ENCODE measurements around the gene CAMK2B.

CAMK2B gene

DNA sequence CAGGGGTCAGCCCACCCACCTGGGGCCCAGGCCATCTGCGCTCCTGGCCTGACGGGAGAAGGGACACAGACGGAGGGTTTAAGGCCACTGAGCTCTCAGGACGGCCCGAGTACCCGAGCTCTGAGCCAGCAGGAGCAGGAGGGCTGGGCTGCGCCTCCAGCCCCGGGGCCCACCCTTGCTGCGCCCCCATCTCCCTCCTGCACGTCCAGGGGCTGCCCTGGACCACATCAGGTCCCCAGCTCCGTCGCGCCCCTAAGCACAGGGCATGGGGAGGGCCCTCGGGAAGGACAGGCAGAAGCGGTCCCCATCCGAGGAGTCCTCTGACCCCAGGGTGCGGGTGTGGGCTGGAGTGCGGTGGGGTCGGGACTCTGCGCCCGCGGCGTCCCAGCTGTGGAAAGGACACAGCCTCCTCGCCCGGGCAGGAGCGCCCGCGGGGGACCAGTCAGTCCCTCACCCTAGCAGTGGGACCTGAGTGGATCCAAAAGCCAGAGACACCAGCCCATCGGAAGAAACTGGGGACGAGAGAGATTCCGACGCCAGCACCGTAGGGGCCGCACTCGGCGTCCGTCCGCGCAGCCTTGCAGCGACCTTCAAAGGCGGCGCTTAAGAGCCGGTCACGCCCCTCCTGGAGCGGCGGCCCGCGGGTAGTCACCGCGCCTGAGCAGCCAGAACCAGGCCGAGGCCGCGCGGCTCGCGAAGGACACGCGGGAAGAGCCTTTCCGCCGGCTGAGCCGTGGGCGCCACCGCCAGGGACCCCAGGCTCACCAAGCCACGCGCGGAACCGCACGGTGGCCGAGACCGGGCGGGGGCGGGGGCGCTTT lies 15.9 kb downstream of the CAMK2B start:
- peak; percentile 83 for DNase-seq

- peak; percentile 34 for DNase-seq
Observed at GRCh38 chr7:44308596-44309270, 16.7 kb downstream of the CAMK2B start.

DNA sequence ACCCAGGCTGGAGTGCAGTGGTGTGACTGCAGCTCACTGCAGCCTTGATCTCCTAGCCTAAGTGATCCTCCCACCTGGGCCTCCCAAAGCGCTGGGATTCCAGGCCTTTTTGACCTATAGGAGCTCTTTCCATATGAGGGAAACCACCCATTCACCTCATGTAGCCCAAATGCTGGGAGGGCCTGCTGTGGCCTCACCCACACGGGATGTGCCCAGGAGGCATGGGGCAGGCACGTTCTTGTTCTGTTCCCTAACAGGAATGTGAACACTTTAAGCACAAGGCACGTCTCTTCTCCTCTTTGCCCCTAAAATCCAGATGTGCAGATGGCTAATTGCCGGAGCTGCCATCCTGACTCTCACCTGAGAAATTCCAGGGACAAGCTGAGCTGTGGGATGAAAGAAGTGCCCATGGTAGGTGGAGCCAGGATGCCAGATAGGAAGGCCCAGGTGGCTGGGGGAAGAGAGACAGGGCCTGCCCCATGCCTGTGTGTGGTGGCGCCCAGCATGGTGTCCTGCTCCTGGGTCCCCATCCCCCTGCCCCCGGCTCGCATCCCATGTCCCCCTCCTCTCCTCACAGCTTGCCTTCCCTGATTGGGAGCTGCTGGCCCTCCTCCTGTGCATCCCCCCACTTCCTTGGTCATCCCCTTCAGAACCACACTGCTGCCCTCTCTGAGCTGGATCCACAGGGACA lies 17.3 kb downstream of the CAMK2B start:
- no peak for DNase-seq

DNA sequence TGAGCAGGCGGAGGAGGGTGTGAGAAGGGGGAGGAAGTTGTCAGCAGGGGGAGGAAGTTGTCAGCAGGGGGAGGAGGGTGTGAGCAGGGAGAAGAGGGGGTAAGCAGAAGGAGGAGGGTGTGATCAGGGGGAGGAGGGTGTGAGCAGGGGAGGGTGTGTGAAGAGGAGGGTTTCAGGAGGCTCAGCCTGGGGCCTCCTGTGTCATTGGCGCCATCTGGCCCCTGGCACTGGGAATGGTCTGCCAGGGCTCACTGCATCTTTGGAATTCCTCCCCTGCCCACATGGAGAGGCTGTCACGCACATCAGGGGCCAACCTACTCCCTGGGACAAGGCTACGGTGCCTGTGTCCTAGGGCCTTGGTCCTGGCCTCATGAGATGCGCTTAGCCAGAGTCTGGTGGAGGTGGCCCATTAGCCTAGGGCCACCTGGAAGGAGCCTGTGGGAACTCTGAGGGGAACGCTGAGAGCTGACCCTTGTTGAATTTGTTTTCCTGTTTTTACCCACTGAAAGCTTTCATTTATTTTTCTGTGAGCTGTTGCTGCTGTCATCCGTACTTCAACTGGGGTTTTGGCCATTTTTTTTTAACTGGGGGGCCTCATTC lies 18.0 kb downstream of the CAMK2B start:
- peak; percentile 39 for DNase-seq

- DNase-seq, result no peak
Observed at GRCh38 chr7:44306606-44307005, 18.8 kb downstream of the CAMK2B start.

- DNase-seq, result no peak
Observed at GRCh38 chr7:44305564-44306507, 19.6 kb downstream of the CAMK2B start.

DNA sequence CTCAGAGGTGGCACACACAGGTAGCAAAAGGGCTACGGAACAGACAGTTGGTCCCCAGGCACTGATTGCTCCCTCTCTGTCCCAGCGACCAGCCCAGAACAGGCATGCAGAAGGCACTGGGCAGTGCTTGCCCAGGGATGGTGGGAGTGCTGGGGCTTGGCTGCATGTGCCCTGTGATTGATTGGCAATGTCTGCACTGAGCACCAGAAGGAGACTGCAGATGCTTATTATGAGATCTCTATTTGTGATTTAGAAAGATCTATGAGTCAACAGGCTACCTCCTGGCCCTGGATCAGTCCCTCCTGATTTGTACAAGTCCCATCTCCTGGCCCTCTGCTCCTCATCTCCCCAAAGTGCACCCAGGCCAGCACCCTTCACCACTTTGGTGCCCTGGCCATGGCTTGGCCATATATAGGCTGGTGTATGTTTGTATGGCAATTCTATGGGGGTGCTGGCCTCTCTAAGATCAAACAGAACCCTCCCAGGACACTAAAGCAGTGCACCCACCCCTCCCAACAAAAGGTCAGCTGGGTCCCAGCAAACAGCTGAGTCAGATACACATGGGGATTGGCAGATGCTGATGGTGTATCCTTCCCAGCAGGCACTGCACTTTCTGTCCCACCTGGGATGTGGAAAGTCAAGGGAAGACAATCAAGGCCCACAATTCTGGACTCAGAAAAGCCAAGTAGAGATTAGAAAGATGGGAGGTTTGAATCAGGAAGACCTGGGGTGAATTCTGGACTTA lies 30.9 kb downstream of the CAMK2B start:
- no peak for DNase-seq

- no peak for DNase-seq
Observed at GRCh38 chr7:44293561-44294324, 31.7 kb downstream of the CAMK2B start.

GRCh38 chr7:44292876-44293560 lies 32.4 kb downstream of the CAMK2B start:
- no peak for DNase-seq

DNA sequence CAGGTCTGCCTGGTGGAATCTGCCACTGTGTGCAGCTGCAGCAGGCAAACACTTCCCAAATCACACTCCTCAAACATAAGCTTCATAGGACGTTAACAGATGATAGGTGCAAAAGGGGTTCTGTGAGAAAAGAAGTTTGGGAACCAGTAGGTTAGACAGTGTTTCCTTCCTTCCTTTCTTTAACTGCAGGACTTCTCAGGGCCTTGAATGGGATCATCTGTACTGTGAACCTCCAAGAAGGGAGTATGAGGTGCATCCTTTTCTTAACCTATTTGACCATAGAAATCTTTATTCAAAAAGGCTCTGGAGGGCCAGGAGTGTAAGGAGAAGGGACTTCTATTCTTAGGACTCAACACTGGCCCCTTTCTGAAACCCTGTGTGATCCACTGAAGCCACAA lies 33.0 kb downstream of the CAMK2B start:
- DNase-seq, result no peak

- DNase-seq, result no peak
Observed at GRCh38 chr7:44291733-44292419, 33.5 kb downstream of the CAMK2B start.

GRCh38 chr7:44291066-44291732 lies 34.2 kb downstream of the CAMK2B start:
- no peak for DNase-seq

DNA sequence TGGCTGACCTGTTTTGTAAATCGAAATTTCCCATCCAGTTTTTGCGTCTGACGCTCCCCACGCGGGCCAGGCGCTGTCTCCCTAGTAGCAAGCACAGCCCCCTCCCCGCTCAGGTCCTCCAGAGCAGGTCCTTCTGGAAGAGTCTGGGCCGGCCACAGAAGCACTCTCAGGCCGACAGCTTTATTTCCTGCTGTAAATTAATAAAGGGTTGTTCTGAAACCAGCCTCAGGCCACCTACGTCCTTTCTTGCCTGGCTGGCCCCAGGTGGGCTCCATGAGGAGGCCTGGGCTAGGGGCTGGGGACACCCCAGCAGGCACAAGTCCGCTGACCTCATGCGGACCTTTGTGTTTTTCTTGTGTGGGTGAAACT lies 35.2 kb downstream of the CAMK2B start:
- DNase-seq, result peak; percentile 55

DNA sequence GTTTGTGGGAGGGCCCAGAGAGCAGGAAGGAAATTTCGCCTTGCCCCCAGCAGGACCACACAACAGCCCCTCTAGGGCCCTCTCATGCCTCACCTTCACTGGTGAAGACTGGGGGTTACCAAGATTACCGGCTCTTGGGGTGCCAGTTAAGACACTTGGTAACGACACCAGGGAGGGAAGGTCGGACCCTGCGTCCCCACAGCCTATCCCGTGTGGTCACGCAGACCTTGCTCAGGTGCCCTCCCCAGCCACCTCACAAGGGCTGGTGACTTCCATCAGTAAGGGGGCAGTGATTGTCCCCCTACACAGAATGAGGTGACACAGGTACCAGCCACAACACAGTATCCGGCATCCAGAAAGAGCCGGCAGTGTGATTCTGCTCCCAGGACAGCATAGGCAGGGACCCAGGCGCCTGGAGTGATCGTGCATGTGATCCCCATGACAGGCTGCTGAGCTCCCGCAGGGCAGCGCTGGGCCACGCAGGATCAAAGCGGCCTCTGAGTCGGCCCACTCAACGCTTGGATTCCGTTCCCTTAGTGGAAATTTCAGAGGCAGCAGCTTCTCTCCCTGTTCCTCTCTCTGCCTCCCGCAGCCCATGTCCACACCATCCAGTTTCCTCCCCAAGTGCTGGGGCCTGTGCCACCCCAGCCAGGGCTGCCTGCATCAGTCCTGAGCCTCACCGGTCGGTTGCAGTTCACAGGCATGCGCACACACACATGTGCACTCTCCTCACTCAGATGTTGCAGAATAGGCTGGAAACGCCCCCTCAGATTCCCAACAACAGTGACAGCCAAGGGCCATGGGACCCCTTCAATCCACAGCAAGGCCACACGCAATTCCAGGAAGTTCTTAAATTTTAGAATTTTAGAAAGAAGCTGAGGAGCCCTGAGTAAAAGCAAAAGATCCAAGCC lies 35.8 kb downstream of the CAMK2B start:
- peak; percentile 56 for DNase-seq

DNA sequence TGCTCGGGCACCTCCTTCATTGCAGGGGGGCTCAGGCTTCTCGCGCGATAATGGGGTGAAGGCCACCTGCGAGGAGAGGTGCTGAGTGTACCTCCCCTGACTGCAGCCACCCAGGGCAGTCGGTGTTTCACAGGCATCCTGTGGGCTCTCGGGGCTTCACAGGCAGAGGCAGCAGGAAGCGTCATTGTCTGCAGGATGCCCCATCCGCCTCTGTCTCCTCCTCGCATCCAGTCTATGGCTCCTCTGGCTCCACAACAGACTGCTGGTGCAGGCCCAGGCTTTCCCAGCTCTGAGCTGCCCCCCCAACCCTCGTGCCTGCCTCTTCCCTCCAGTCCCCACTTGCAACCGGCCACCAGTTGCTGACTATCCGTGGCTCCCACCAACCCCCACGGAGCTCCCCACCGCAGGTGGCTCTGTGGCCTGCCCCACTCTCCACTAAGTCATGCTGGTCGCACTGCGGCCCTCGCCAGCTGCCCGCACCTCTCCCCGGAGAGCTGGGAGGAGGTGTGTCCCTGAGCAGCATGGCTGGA lies 36.5 kb downstream of the CAMK2B start:
- DNase-seq, result no peak

DNA sequence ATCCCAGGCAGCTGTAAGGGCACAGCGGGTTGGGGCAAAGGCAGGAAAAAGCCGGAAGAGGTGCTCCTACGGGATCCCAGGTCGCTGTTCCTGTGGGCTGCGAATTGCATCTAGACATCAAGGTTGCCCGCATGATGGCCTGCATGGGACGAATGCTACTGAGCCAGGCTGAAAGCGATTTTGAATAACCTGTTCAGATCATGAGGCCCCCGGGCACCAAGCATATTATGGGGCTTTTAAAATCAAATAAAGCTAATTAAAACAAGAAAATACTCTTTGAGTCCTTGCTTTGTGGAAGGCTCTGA lies 37.1 kb downstream of the CAMK2B start:
- no peak for DNase-seq
